ENCODE measurements around the gene IL5.
"Not testable (repeated sequence)": the region's sequence is repeated elsewhere in the genome, so short reads cannot be mapped to it uniquely, and the experiment has no call there.

Gene IL5

GRCh38 chr5:132525299-132525724 lies 18.0 kb downstream of the IL5 start:
- no peak overlapping the region for H3K4me3 ChIP-seq (ENCODE audit: low read depth, low read length)
- in situ Hi-C loops (cut with HindIII; ENCODE audit: low sequenced_read_pairs): no loop called here
- DNase-seq (ENCODE audit: low read depth, low spot score): no peak

GRCh38 chr5:132524877-132525276 lies 18.4 kb downstream of the IL5 start:
- in situ Hi-C loops (cut with HindIII; ENCODE audit: low sequenced_read_pairs); DNase-seq (ENCODE audit: low read depth, low spot score); H3K4me3 ChIP-seq (ENCODE audit: low read depth, low read length): not testable (repeated sequence)

More at GRCh38 chr5:132525299-132525724, 18.0 kb downstream of the IL5 start:
- no peak for TF ChIP-seq CTCF (IDR thresholded peaks at IDR 0.05; ENCODE audit: low read depth, low read length)

- in situ Hi-C loops (cut with HindIII; ENCODE audit: low sequenced_read_pairs); H3K4me3 ChIP-seq (ENCODE audit: low read depth, low read length); DNase-seq (ENCODE audit: low read depth, low spot score): not testable (repeated sequence)
Measured at GRCh38 chr5:132522067-132522466, 21.3 kb downstream of the IL5 start.

- H3K4me3 ChIP-seq (ENCODE audit: low read depth, low read length); in situ Hi-C loops (cut with HindIII; ENCODE audit: low sequenced_read_pairs); DNase-seq (ENCODE audit: low read depth, low spot score): not testable (repeated sequence)
Measured at GRCh38 chr5:132513618-132514336, 29.5 kb downstream of the IL5 start.

GRCh38 chr5:132510076-132510475 lies 33.2 kb downstream of the IL5 start:
- in situ Hi-C loops (cut with HindIII; ENCODE audit: low sequenced_read_pairs): no loop called here
- no peak overlapping the region for H3K4me3 ChIP-seq (ENCODE audit: low read depth, low read length)
- peak; percentile 88 for DNase-seq (ENCODE audit: low read depth, low spot score)
- no peak for TF ChIP-seq CTCF (IDR thresholded peaks at IDR 0.05; ENCODE audit: low read depth, low read length)

- in situ Hi-C loops (cut with HindIII; ENCODE audit: low sequenced_read_pairs): no loop called here
- peak; percentile 88 for DNase-seq (ENCODE audit: low read depth, low spot score)
- no peak overlapping the region for H3K4me3 ChIP-seq (ENCODE audit: low read depth, low read length)
- peak; percentile 71 for TF ChIP-seq CTCF (IDR thresholded peaks at IDR 0.05; ENCODE audit: low read depth, low read length)
Measured at GRCh38 chr5:132506094-132506692, 37.1 kb downstream of the IL5 start.

GRCh38 chr5:132505641-132506040 lies 37.7 kb downstream of the IL5 start:
- in situ Hi-C loops (cut with HindIII; ENCODE audit: low sequenced_read_pairs): no loop called here
- no peak overlapping the region for H3K4me3 ChIP-seq (ENCODE audit: low read depth, low read length)
- no peak for DNase-seq (ENCODE audit: low read depth, low spot score)
- TF ChIP-seq CTCF (IDR thresholded peaks at IDR 0.05; ENCODE audit: low read depth, low read length): no peak

GRCh38 chr5:132504746-132505145 lies 38.6 kb downstream of the IL5 start:
- no peak for DNase-seq (ENCODE audit: low read depth, low spot score)
- in situ Hi-C loops (cut with HindIII; ENCODE audit: low sequenced_read_pairs): no loop called here
- H3K4me3 ChIP-seq (ENCODE audit: low read depth, low read length): no peak overlapping the region
- TF ChIP-seq CTCF (IDR thresholded peaks at IDR 0.05; ENCODE audit: low read depth, low read length): no peak

Data from astrocyte of the spinal cord (primary cell).